ENCODE data around the gene KRT6C.

The KRT6C gene

DNA sequence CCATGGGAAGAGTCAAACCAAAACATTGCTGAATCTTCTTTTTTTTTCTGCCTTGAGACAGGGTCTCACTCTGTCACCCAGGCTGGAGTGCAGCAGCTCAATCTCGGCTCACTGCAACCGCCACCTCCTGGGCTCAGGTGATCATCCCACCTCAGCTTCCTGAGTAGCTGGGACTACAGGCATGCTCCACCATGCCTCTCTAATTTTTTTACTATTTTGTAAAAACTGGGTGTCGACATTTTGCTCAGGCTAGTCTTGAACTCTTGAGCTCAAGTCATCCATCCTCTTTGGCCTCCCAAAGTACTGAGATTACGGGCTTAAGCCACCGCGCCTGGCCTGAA, 38.0 kb downstream of the KRT6C start:
- TF ChIP-seq CTCF (IDR thresholded peaks at IDR 0.05): no peak
- no peaks in the 10 kb centered on the region for H3K27me3 ChIP-seq (ENCODE audit: control insufficient read depth, insufficient read depth, low read length)
- no peaks in the 10 kb centered on the region for H3K9me3 ChIP-seq (ENCODE audit: control insufficient read depth, low read length)
- H3K36me3 ChIP-seq (ENCODE audit: control insufficient read depth, insufficient read depth, low read length): no peaks in the 10 kb centered on the region
- no peaks in the 10 kb centered on the region for H3K79me2 ChIP-seq
- no peak overlapping the region for H3K27ac ChIP-seq
- H2AFZ ChIP-seq: no peak overlapping the region
- H3K9ac ChIP-seq: no peak overlapping the region
- no peaks in the 10 kb centered on the region for H3K4me1 ChIP-seq
- H3K4me3 ChIP-seq (ENCODE audit: low read depth, low read length): no peak overlapping the region
- no peak overlapping the region for H3K4me2 ChIP-seq (ENCODE audit: low read length)

DNA sequence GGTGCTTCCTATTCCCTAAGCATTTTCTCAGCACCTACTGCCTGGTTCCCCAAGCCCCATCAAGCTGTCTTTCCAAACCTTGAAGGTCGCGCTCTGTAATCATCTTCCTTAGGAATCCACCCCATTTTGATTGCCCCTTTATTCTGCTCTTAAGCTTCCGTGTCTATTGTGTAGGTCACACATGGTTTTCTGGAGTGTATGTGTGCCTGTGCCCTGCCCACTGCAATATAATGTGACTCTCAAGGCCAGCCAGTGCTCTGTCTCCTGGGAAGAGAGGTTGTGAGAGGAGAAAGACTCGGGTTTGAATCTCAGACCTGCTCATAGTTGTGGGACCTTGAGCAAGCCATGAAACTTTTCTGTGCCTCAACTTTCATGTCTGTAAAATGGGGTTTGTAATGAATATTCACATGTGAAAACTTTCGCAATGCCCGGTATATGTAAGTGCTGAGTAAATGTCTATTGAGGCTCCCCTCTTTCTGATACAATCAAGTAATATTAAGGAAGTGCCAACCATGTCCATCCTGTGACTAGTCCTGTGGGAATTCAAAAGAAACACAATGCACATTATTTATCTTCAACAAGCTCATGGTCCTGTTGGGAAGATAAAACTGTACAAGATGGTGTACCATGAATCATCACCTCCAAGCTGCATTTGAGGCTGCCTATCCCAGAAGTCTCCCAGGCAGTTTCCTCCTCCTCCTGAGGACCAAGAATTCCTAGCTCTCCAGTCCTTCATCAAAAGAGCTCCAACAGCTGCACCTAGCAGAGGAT, 38.7 kb downstream of the KRT6C start:
- H3K27me3 ChIP-seq (ENCODE audit: control insufficient read depth, insufficient read depth, low read length): no peaks in the 10 kb centered on the region
- no peaks in the 10 kb centered on the region for H3K36me3 ChIP-seq (ENCODE audit: control insufficient read depth, insufficient read depth, low read length)
- TF ChIP-seq CTCF (IDR thresholded peaks at IDR 0.05): no peak
- no peak overlapping the region for H3K9ac ChIP-seq
- H3K9me3 ChIP-seq (ENCODE audit: control insufficient read depth, low read length): no peaks in the 10 kb centered on the region
- no peak overlapping the region for H3K4me2 ChIP-seq (ENCODE audit: low read length)
- H2AFZ ChIP-seq: no peak overlapping the region
- H3K4me1 ChIP-seq: no peaks in the 10 kb centered on the region
- no peaks in the 10 kb centered on the region for H3K79me2 ChIP-seq
- H3K27ac ChIP-seq: no peak overlapping the region
- H3K4me3 ChIP-seq (ENCODE audit: low read depth, low read length): no peak overlapping the region

- Histone ChIP-seq H3K27ac (no peak within 1 kb of the TSS), H2AFZ (no peak within 1 kb of the TSS), H3K4me3 (ENCODE audit: low read depth, low read length) (no peak within 1 kb of the TSS), H3K36me3 (ENCODE audit: control insufficient read depth, insufficient read depth, low read length) (no peaks in the 10 kb centered on the region), H3K4me1 (no peaks in the 10 kb centered on the region), H3K9me3 (ENCODE audit: control insufficient read depth, low read length) (no peaks in the 10 kb centered on the region), H3K79me2 (no peaks in the 10 kb centered on the region), H3K9ac (no peak within 1 kb of the TSS), H3K4me2 (ENCODE audit: low read length) (no peak within 1 kb of the TSS), H3K27me3 (ENCODE audit: control insufficient read depth, insufficient read depth, low read length) (no peaks in the 10 kb centered on the region)
- TF ChIP-seq CTCF (IDR thresholded peaks at IDR 0.05): no peak
Observed at GRCh38 chr12:52434081-52434733, 39.4 kb downstream of the KRT6C start, which contains the start of gene KRT75. TSS of gene KRT75 (minus strand) at chr12:52434371. CDS start at chr12:52434304, 67 bp downstream.

DNA sequence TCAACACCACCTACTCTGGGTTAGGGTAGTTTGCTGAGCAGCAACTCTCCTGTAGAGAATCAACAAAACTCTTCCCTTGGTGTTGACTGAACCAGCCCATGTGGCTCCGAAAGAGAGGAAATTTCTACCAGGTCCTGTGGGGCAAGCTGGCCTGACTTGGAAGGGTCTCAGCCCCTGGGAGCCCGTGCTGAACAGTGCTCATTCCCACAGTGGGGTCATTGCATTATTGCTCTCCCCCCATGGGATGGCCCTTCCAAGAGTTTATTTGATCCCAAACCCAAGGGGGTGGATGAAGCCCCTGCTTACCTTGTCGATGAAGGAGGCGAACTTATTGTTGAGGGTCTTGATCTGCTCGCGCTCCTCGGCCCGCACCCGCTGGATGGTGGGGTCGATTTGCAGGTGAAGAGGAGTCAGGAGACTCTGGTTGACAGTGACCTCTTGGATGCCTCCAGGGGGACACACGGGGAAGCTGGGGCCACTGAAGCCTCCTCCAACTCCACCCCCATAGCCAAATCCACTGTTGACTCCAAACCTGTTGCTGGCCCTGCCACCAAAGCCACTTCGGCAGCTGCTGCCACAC, 40.0 kb downstream of the KRT6C start:
- Histone ChIP-seq H3K36me3 (ENCODE audit: control insufficient read depth, insufficient read depth, low read length) (no peaks in the 10 kb centered on the region), H3K4me1 (no peaks in the 10 kb centered on the region), H3K27ac (no peak overlapping the region), H3K79me2 (no peaks in the 10 kb centered on the region), H3K9me3 (ENCODE audit: control insufficient read depth, low read length) (no peaks in the 10 kb centered on the region), H3K9ac (no peak overlapping the region), H3K27me3 (ENCODE audit: control insufficient read depth, insufficient read depth, low read length) (no peaks in the 10 kb centered on the region), H3K4me3 (ENCODE audit: low read depth, low read length) (no peak overlapping the region), H3K4me2 (ENCODE audit: low read length) (no peak overlapping the region), H2AFZ (no peak overlapping the region)
- TF ChIP-seq CTCF (IDR thresholded peaks at IDR 0.05): no peak
